Cardiac fibroblast (primary cell): ENCODE results near the gene AGFG2.

Source experiments
- DNase-seq, 2 donors: peaks; one replicate each; pipeline versions ENCODE4 v3.0.0 to v3.0.0-alpha.2; 2010; ENCODE audit warnings: low read depth in 2 of 2
- H3K4me3 ChIP-seq, 2 donors: replicated peaks in 1 of 2; 1 replicate in 1 of 2; 2 replicates in 1 of 2; pipeline ENCODE4 v1.5.1; 2011; ENCODE audit warnings: low read depth in 2 of 2, low read length in 2 of 2, mild to moderate bottlenecking in 2 of 2, moderate library complexity in 1 of 2
- CTCF ChIP-seq: IDR thresholded peaks from one replicate; pipeline ENCODE4 v1.5.1; 2011; ENCODE audit warnings: low read depth, mild to moderate bottlenecking, low read length, inconsistent platforms

Gene AGFG2

GRCh38 chr7:100609958-100610357 lies 71.0 kb downstream of the AGFG2 start:
- no peak for TF ChIP-seq CTCF
- no peak for DNase-seq
- no peak overlapping the region for H3K4me3 ChIP-seq

GRCh38 chr7:100611983-100612729 lies 73.2 kb downstream of the AGFG2 start, which contains the start of gene MOSPD3:
TSS of gene MOSPD3 (plus strand) at chr7:100612540. CDS start at chr7:100612792, 252 bp downstream.
- no peak for TF ChIP-seq CTCF
- DNase-seq: peak; percentile 99 to 100
- H3K4me3 ChIP-seq: peak within 1 kb of the TSS; percentile 79 to 88

DNA sequence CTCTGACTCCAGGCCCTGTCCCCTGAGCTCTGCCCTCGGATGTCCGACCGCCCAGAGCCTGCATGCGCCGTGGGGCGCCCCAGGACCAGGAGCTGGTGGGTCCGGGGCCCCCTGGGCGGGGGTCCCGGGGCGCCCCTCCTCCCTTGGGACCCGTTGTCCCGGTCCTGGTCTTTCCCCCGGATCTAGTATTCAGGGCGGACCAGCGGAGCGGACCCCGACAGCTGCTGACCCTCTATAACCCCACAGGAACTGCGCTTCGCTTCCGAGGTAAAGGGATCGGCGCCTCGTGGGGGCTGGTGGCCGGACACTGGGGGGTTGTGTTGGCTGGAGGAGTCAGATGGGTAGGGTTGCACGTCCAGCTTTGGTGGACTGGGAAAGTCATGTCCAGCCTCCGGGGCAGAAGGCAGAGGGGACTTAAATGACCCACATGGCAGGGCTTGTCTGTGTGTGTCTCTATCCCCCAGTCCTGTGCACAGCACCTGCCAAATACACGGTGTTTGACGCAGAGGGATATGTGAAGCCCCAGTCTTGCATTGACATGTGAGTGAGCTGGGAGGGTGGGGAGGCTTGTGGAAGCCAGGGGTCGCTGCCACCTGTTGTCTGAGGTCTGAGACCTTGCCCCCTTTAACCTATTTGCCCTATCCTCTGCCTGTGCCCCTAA lies 73.9 kb downstream of the AGFG2 start:
- DNase-seq: no peak
- peak overlapping the region; percentile 79 to 88 for H3K4me3 ChIP-seq
- TF ChIP-seq CTCF: no peak

DNA sequence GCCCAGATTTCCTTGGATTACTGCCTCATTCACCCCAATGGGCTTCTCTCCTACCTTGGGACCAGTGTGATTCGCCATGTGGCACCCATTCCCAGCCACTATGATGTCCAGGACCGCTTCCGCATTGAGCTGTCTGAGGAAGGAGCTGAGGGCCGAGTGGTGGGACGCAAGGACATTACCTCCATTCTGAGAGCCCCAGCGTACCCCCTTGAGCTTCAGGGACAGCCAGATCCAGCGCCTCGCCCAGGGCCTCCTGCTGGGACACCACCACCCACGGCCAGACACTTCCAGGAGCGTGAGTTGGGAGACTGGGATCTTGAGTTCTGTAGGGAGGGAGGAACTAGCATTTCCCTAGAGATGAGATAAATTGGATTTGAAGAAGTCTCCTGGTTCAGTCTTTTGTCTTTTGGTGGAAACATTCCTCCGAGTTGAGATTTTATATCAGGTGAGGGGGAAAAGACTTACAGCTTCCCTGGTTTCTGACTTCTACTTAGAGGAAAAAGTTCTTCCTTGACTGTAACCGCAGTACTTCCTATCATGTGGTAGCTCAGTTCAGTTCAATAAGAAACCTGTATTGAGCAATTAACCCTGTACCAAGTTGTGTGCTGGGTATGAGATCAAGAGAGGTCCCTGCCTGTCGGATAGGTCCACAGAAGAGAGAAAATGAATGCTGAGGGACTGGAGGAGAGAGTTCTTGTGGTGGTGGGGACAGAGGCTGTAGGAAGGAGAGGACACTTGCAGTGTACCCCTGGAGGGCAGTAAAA lies 74.6 kb downstream of the AGFG2 start:
- H3K4me3 ChIP-seq: peak overlapping the region in 1 of 2 donors; percentile 79
- no peak for DNase-seq
- TF ChIP-seq CTCF: no peak

GRCh38 chr7:100614308-100614861 lies 75.4 kb downstream of the AGFG2 start:
- no peak overlapping the region for H3K4me3 ChIP-seq
- TF ChIP-seq CTCF: no peak
- no peak for DNase-seq
